Measurements from ENCODE around the gene INPP5E. TPM values are rescaled to one million over a fixed set of nuclear protein-coding genes. Genes with fewer than 3 reads are reported as not detected.

Gene INPP5E
- total RNA-seq, 1 donor from 2014 or later: 13.5 TPM

DNA sequence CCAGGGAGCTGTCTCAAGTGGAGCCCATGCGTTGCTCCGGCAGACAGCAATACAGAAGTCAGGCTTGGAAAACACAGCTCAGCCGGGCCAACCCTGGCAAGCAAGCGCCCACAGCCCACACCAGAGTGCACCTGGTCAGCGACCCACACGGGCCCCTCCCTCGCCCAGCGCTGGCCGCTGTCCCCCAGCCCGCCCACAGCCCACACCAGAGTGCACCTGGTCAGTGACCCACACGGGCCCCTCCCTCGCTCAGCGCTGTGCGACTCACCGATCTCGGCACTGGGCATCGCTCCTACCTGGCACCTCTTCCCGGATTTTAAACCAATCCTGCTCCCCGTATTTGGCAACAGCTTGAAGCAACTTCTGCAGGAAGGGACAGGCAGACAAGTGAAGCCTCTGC is 52.4 kb downstream of the INPP5E start:
- DNase-seq (ENCODE audit: low spot score): no peak

DNA sequence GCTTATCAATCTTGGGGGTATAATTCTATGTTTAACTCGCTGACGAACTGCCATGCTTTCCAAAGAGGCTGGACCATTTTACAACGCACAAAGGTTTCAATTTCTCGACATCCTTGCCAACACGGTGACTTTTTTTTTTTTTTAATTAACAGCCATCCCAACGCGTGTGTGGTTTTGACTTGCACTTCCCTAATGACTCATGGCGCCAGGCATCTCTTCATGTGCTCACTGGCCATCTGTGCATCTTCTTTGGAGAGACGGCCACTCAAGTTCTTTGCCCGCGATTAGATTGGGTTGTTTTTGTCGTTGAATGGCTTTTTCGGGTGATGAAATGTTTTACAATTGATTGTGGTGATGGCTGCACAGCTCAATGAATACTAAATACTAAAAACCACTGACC is 53.6 kb downstream of the INPP5E start:
- DNase-seq (ENCODE audit: low spot score): no peak

DNA sequence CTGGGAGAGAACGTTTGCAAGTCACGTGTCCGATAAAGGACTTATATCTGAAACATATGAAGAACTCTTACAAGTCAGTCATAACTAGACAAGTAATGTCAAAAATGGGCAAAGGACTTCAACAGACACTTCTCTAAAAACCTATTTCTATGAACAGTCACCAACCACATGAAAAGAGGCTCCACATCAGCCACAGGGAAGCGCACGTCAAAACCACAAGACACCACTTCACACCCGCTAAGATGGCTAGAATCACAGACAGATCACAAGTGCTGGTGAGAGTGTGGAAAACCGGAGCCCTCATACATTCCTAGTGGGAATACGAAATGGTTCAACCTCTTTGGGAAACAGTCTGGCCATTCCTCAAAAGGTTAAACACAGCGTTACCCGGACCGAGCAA is 54.6 kb downstream of the INPP5E start:
- DNase-seq (ENCODE audit: low spot score): no peak

DNA sequence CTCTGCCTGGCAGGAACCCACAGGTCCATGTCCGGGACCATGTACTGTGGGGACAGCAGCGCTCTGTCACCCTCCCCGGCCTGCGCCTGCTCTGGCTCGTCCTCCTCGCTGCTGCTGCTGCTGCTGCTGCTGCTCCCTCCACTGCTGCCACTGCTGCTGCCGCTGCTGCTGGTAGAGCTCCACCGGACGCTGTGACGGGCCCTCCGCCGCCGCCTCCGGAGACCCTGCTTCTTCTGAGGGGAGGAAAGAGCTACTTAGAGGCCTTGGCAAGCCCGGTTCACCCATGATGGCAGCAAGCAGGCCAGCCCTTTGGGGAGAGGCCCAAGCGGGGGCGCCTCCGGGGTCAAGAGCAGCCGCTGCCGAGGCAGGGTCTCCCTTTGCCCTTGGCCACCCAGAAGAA is 56.2 kb downstream of the INPP5E start:
- DNase-seq (ENCODE audit: low spot score): no peak

DNA sequence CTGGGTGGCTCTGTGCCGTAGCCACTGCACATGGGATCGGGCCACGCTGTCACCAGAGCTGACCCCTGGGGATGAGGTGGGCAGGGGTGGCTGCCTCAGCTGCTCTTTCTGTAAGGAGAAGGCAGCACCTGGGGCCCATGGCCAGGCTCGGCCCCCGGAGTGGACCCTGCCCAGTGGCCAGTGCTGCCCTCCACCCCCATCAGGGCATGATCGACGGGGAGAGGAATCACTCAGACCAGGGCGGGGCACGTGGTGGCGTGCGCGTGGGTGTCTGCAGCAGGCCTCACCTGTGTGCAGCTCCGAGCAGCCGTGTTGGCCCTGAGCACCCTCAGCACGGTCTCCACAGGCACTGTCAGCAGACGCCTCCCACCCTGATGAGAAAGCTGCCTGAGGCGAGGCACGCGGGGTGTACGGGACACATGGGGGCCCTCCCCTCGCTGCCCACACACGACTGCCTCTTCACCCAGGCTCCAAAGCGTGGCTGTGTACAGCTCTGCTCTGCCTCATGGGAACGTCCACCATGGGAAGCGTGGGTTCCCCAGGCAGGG is 57.6 kb downstream of the INPP5E start:
- no peak for DNase-seq (ENCODE audit: low spot score)

DNA sequence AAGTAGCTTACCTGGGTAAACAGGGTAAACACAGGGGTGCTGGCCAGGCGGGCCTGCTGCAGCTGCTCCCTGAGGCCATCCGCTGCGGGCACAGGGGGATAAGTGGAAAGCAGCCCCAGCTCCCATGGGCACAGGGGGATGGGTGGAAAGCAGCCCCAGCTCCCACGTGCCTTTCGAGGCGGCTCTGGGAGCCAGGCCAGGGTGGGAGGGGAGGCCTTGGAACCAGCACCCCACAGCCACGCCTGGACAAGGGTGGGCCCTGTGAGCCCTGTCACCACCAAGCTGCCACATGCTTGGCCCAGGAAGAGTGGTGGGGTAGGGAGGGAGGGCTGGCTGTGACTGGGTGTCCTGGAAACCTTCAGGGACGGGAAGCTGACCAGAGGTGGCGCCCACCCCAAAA is 58.3 kb downstream of the INPP5E start:
- DNase-seq (ENCODE audit: low spot score): no peak

DNA sequence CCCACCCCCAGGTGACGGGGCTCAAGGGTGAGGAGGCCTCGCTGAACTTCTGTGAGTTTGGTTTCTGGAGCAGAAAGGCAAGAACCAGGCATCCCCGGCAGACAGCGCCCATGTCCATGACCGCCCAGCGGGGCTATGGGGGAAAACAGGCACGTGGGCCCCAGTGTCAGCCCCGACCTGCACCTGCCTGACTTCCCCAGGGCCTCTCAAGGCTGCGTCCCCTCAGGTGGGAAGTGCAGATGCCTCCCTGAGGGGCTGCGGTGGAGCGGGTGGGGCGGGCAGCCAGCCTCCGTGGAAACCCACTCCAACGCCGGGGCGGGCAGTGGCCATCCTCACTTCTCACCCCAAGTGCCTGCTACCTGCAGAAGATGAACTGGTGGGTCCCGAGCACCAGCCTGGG is 59.3 kb downstream of the INPP5E start:
- no peak for DNase-seq (ENCODE audit: low spot score)

DNA sequence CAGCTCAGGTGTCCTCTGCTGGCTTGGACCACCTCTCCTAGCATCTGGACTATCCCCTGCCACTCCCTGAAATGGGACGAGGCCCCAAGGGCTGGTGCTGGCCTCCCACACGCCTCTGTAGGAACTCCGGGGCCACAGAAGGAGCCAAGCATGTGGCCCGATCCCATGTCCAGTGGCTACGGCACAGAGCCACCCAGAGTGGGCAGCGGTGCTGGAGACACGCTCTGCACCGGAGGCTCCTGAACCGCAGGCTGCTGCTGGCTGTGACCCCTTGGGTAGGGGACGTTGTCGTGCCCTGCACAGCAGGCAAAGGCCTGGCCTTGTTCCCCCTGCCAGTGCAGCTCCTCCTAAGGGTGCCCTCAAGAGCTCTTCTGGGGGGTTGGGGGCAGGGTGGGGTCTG is 59.8 kb downstream of the INPP5E start:
- no peak for DNase-seq (ENCODE audit: low spot score)

DNA sequence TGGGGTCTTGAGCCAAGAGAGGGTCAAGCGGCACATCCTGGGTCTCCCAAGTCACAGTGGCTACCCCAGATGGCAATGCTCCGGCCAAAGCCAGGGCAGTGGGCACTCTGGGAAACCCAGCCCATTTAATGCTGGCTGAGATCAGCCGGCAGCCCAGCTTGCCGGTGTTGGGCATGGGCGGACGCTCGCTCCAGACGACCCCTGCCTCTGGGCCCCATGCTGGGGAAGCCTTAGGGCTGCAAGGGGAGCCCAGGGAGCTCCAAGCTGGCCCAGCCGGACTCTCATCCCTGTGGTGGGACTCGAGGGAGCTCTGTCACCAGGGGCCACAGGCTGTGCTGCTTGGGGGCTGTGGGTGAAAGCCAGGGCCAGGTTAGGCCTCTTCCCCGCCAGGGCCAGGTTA is 60.2 kb downstream of the INPP5E start:
- no peak for DNase-seq (ENCODE audit: low spot score)

DNA sequence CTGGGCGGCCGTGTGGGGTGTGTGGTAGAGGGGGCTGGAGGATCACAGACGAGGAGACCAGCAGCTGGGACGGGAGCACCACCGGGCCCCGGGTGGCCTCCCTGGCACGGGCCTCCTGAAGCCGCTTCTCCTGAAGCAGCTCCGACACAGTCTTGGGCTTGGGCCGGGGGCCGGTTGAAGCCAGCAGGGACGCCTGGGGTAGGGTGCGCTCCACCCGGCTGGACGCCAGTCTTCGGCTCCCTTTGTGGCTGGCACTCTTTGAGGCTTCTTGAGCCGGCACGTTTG is 60.7 kb downstream of the INPP5E start:
- no peak for DNase-seq (ENCODE audit: low spot score)

Other genes with a start within 250 kb of the INPP5E start
- gene LHX3, start 234.7 kb downstream of the INPP5E start, total RNA-seq: not detected
- 12.8 TPM for gene QSOX2, start 194.0 kb downstream of the INPP5E start, total RNA-seq
- 9.0 TPM for gene CCDC187, start 135.8 kb downstream of the INPP5E start, total RNA-seq
- 16.6 TPM for gene GPSM1, start 112.3 kb downstream of the INPP5E start, total RNA-seq
- 24.9 TPM for gene DNLZ, start 76.1 kb downstream of the INPP5E start, total RNA-seq
- 11.5 TPM for gene CARD9, start 66.2 kb downstream of the INPP5E start, total RNA-seq
- gene SNAPC4, start 39.7 kb downstream of the INPP5E start, total RNA-seq: 14.0 TPM
- gene ENTR1, start 29.2 kb downstream of the INPP5E start, total RNA-seq: 50.1 TPM
- 51.2 TPM for gene PMPCA, start 29.2 kb downstream of the INPP5E start, total RNA-seq
- gene SEC16A, start 43.2 kb upstream of the INPP5E start, total RNA-seq: 102 TPM
- 134 TPM for gene NOTCH1, start 106.2 kb upstream of the INPP5E start, total RNA-seq
- gene EGFL7, start 223.1 kb upstream of the INPP5E start, total RNA-seq: 109 TPM
- 52.2 TPM for gene AGPAT2, start 247.6 kb upstream of the INPP5E start, total RNA-seq

Measured in ureter (tissue), 1 donor.